NCI-H1417 treated with DMSO at 0.1 percent for 48 hours (cell line): Measurements from ENCODE around the gene TFPT.

Experiments
- DNase-seq: peaks from one replicate; lab custom pipeline; 2025; lab: John Stamatoyannopoulos, UW

Gene TFPT

DNA sequence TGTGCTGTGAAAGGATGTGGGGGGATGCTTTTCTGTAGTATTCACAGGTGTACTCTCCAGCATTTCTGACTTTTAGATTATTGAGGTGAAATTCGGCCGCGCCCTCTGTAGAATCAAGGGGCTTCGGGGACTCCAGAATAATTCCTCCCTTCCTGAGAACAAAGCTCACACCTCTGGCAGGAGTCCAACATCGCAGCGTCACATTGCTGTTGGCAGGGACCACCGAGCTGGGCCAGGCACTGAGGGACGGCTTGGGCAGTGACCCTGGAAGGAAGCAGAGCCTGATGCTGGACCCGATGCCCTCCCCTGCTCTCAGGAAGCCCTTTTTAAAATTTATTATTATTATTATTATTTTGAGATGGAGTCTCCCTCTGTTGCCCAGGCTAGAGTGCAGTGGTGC lies 40.6 kb downstream of the TFPT start:
- no peak for DNase-seq

DNA sequence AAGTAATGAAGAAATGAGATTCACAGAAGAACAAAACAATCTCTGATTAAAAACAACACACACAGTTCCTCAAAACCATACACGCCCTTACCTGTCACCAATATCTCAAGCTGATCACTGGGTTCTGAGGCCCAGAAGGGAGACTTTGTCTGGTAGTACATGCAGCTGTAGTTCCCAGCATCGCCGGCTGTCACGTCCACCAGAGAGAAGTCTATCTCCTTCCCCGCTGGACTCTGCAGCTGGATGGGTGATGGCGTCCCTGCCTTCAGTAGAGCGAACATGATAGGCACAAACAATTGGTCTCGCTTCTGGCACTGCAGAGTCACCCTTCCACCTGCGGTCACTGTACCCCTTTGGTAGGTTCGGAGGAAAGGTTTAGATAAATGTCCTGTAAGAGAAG lies 41.6 kb downstream of the TFPT start:
- DNase-seq, result no peak

DNA sequence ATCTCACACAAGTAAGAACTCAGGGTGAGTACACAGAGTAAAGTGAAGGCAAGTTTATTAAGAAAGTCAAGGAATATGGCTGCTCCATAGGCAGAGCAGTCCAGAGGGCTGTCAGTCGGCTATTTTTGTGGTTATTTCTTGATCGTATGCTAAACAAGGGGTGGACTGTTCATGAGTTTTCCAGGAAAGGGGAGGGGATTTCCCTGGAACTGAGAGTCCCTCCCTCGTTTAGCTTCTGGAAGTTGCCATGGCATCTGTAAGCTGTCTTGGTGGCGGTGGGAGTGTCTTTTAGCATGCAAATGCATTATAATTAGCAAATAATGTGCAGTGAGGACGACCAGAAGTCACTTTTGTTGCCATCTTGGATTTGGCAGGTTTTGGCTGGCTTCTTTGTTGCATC lies 46.0 kb downstream of the TFPT start:
- DNase-seq, result no peak

DNA sequence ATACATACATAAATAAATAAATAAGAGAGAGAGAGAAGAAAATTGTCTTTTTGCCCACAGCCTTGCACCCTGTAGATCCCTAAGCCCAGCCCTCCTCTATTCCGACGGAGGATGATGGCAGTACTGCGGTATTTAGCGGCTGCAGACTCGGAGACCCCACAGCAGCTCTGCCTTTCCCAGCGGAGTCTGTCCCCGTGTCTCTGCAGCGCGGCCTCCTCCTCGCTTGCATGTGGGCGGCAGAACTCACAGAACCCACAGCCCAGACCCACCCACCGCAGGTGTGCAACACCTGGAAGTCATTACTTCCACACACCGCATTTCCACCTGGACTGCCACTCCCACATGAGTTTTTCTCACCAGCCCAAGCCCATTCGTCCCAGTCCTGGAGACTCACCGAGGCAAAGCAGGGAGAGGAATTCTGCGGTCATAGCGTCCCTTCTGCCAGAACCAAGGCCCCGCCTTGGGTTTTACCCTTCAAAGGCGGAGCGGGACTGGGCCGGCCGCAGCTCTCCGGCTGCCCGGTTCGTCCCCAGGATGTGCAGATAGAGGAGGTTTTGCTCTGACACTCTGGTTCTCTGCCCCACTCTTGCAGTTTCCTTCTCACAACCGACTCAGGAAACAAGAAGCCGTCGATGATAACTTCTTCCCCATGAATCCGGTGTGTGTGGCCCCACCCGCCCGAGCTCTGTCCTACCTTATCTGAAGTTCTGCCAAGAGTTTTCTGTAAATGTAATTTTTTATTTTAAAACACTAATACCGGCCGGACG lies 51.9 kb downstream of the TFPT start, which contains the start of gene VSTM1:
Gene VSTM1 (minus strand): TSS at position 548 of the 767 bp plus-strand sequence. CDS start 120 bp downstream, at position 428.
- no peak for DNase-seq

DNA sequence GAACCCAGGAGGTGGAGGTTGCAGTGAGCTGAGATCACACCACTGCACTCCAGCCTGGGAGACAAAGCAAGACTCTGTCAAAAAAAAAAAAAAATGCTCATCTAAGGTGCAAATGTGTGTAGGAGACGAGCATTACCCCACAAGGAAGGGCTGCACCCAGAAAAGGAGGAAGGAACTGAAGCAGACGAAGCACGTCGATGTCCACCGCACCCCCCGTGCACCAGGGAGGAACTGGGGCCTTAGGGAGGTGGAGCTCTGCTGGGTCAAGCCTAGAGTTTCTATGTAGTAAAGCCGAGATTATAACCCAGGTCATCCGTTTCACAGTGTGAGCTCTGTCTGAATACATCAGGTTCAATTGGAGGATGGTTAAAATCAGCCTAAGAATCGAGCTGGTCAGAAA lies 52.8 kb downstream of the TFPT start:
- DNase-seq, result no peak
